GM18907 (cell line): ENCODE results near the gene SLC12A6.
A peak's percentile ranks its signal among the peaks of the same experiment; 100 is the strongest.

Experiments used
- ATAC-seq: cut with Tn5 transposase; IDR thresholded peaks from one replicate; pipeline ENCODE4 v1.9.1; 2021; ENCODE audit warnings: mild to moderate bottlenecking, moderate library complexity; ENCODE audit not compliant: unreplicated experiment

The SLC12A6 gene

GRCh38 chr15:34266751-34267150, 70.8 kb downstream of the SLC12A6 start:
- ATAC-seq, result no peak

- ATAC-seq, result no peak
Measured at GRCh38 chr15:34264076-34264475, 73.5 kb downstream of the SLC12A6 start.

- ATAC-seq, result no peak
Measured at GRCh38 chr15:34262362-34262761, 75.2 kb downstream of the SLC12A6 start.

GRCh38 chr15:34259566-34259965, 78.0 kb downstream of the SLC12A6 start:
- ATAC-seq, result no peak

GRCh38 chr15:34258151-34258550, 79.4 kb downstream of the SLC12A6 start:
- ATAC-seq, result no peak

- no peak for ATAC-seq
Measured at GRCh38 chr15:34252545-34252944, 85.0 kb downstream of the SLC12A6 start.

- no peak for ATAC-seq
Measured at GRCh38 chr15:34248190-34248589, 89.4 kb downstream of the SLC12A6 start.

- ATAC-seq, result no peak
Measured at GRCh38 chr15:34246276-34246976, 91.2 kb downstream of the SLC12A6 start.

- no peak for ATAC-seq
Measured at GRCh38 chr15:34243226-34243625, 94.4 kb downstream of the SLC12A6 start.

- ATAC-seq, result no peak
Measured at GRCh38 chr15:34242331-34242710, 95.3 kb downstream of the SLC12A6 start.

GRCh38 chr15:34241376-34242330, 95.9 kb downstream of the SLC12A6 start:
- ATAC-seq, result peak; percentile 58

GRCh38 chr15:34240537-34240936, 97.0 kb downstream of the SLC12A6 start:
- no peak for ATAC-seq

- ATAC-seq, result no peak
Measured at GRCh38 chr15:34239151-34239808, 98.3 kb downstream of the SLC12A6 start.

- ATAC-seq, result no peak
Measured at GRCh38 chr15:34233614-34234013, 104.0 kb downstream of the SLC12A6 start.

- no peak for ATAC-seq
Measured at GRCh38 chr15:34223904-34224596, 113.5 kb downstream of the SLC12A6 start.

- ATAC-seq, result no peak
Measured at GRCh38 chr15:34217587-34218225, 119.9 kb downstream of the SLC12A6 start.

- no peak for ATAC-seq
Measured at GRCh38 chr15:34216527-34217270, 120.9 kb downstream of the SLC12A6 start.

GRCh38 chr15:34214135-34214534, 123.4 kb downstream of the SLC12A6 start:
- no peak for ATAC-seq

- no peak for ATAC-seq
Measured at GRCh38 chr15:34213690-34214089, 123.9 kb downstream of the SLC12A6 start.
